HEK293 (cell line): ENCODE results near the gene BCORL1.

ENCODE experiments used
- CTCF ChIA-PET: fragments of 350-600 bp; formaldehyde crosslinking; extraction: SDS; loops from one replicate; lab custom pipeline; 2021; ENCODE audit warnings: antibody characterized with exemption; lab: Yijun Ruan, JAX
- POLR2A ChIA-PET: fragments of 300-600 bp; formaldehyde crosslinking; extraction: SDS; loops from one replicate; lab custom pipeline; 2020; ENCODE audit warnings: antibody characterized with exemption, inconsistent platforms; lab: Yijun Ruan, JAX
- H3K27ac ChIP-seq: fragments of 200-500 bp; sonication (Bioruptor generic); 2 replicates; pipeline ENCODE4 v1.5.1; 2014; ENCODE audit warnings: low read depth, low read length, control low read depth, inconsistent platforms; ENCODE audit errors: extremely low read depth
- H3K36me3 ChIP-seq, 2 experiments: fragments of 200-500 bp in 1 of 2; sonication (Bioruptor generic) in 1 of 2; 1 replicate in 1 of 2; 2 replicates in 1 of 2; pipeline ENCODE4 v1.5.1; 2014 to 2017; ENCODE audit warnings: inconsistent platforms in 2 of 2, low read length in 2 of 2; ENCODE audit not compliant: control insufficient read depth in 2 of 2, insufficient read depth in 1 of 2
- H3K4me1 ChIP-seq: fragments of 200-500 bp; sonication (Bioruptor generic); 2 replicates; pipeline ENCODE4 v1.5.1; 2014; ENCODE audit warnings: mild to moderate bottlenecking, low read length, inconsistent platforms; ENCODE audit not compliant: control insufficient read depth, insufficient read depth
- H3K4me3 ChIP-seq: 2 replicates; pipeline ENCODE4 v1.5.1; 2011; ENCODE audit warnings: low read depth, mild to moderate bottlenecking, control low read depth, low read length, moderate library complexity
- H3K9me3 ChIP-seq: fragments of 200-500 bp; sonication (Bioruptor generic); 2 replicates; pipeline ENCODE4 v1.5.1; 2014; ENCODE audit warnings: low read depth, low read length, inconsistent platforms; ENCODE audit not compliant: control insufficient read depth, insufficient read depth
- OSR2 ChIP-seq: fragments of 450-650 bp; formaldehyde crosslinking; IDR thresholded peaks from 2 replicates; pipeline ENCODE4 v1.5.1; 2016; ENCODE audit warnings: missing biosample characterization, missing genetic modification characterization
- TCF7L2 ChIP-seq: IDR thresholded peaks from 2 replicates; pipeline ENCODE4 v1.6.1; 2011; ENCODE audit warnings: low read depth, mild to moderate bottlenecking, inconsistent platforms, low read length, moderate library complexity, borderline replicate concordance
- YY2 ChIP-seq: fragments of 450-650 bp; formaldehyde crosslinking; IDR thresholded peaks from 2 replicates; pipeline ENCODE4 v1.5.1; 2016; ENCODE audit warnings: missing biosample characterization, missing genetic modification characterization
- ZNF292 ChIP-seq: fragments of 450-650 bp; formaldehyde crosslinking; IDR thresholded peaks from 2 replicates; pipeline ENCODE4 v1.5.1; 2016; ENCODE audit warnings: low read depth, missing biosample characterization, missing genetic modification characterization, borderline replicate concordance
- ZNF521 ChIP-seq: fragments of 450-650 bp; formaldehyde crosslinking; IDR thresholded peaks from 2 replicates; pipeline ENCODE4 v1.5.1; 2017; ENCODE audit warnings: missing biosample characterization, mild to moderate bottlenecking, missing genetic modification characterization
- ZNF660 ChIP-seq: fragments of 450-650 bp; IDR thresholded peaks from 2 replicates; pipeline ENCODE4 v1.5.1; 2018; ENCODE audit warnings: missing biosample characterization, mild to moderate bottlenecking, missing genetic modification characterization
- TF ChIP-seq, protein P1 (sequence below): fragments of 450-650 bp; formaldehyde crosslinking; IDR thresholded peaks from 2 replicates; pipeline ENCODE4 v1.5.1; 2016; ENCODE audit warnings: missing biosample characterization, missing genetic modification characterization
- TF ChIP-seq, protein P2 (sequence below): fragments of 450-650 bp; formaldehyde crosslinking; IDR thresholded peaks from 2 replicates; pipeline ENCODE4 v1.5.1; 2016; ENCODE audit warnings: missing biosample characterization, missing genetic modification characterization
- TF ChIP-seq, protein P3 (sequence below): fragments of 450-650 bp; formaldehyde crosslinking; IDR thresholded peaks from 2 replicates; pipeline ENCODE4 v1.5.1; 2017; ENCODE audit warnings: missing biosample characterization, missing genetic modification characterization
- TF ChIP-seq, protein P4 (sequence below): fragments of 450-650 bp; formaldehyde crosslinking; IDR thresholded peaks from 2 replicates; pipeline ENCODE4 v1.5.1; 2016; ENCODE audit warnings: missing biosample characterization, missing genetic modification characterization

Gene BCORL1

DNA sequence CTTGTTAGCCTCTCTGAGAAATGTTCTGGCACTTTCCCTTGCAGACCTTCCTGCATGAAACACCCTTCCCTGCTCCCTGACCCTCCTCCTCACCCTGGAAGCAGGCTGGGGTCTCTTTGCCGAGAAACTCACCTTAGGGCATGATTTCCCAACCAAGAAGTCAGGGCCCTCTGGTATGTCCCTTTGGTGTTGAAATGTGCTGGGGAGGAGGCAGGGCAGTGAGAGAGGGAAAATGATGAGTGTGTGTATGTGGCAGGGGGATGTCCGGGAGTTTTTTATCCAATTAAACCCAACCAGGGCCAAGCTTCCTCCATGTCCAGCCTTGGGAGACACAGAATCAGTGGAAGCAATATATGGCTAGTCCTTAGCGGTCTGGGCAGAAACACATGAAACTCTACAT is 122.8 kb downstream of the BCORL1 start (continued):
- TF ChIP-seq, protein P1, sequence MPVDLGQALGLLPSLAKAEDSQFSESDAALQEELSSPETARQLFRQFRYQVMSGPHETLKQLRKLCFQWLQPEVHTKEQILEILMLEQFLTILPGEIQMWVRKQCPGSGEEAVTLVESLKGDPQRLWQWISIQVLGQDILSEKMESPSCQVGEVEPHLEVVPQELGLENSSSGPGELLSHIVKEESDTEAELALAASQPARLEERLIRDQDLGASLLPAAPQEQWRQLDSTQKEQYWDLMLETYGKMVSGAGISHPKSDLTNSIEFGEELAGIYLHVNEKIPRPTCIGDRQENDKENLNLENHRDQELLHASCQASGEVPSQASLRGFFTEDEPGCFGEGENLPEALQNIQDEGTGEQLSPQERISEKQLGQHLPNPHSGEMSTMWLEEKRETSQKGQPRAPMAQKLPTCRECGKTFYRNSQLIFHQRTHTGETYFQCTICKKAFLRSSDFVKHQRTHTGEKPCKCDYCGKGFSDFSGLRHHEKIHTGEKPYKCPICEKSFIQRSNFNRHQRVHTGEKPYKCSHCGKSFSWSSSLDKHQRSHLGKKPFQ (tag by site-specific recombination) = no peak
- TF ChIP-seq, protein P2, sequence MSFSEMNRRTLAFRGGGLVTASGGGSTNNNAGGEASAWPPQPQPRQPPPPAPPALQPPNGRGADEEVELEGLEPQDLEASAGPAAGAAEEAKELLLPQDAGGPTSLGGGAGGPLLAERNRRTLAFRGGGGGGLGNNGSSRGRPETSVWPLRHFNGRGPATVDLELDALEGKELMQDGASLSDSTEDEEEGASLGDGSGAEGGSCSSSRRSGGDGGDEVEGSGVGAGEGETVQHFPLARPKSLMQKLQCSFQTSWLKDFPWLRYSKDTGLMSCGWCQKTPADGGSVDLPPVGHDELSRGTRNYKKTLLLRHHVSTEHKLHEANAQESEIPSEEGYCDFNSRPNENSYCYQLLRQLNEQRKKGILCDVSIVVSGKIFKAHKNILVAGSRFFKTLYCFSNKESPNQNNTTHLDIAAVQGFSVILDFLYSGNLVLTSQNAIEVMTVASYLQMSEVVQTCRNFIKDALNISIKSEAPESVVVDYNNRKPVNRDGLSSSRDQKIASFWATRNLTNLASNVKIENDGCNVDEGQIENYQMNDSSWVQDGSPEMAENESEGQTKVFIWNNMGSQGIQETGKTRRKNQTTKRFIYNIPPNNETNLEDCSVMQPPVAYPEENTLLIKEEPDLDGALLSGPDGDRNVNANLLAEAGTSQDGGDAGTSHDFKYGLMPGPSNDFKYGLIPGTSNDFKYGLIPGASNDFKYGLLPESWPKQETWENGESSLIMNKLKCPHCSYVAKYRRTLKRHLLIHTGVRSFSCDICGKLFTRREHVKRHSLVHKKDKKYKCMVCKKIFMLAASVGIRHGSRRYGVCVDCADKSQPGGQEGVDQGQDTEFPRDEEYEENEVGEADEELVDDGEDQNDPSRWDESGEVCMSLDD (tag by site-specific recombination) = no peak
- TF ChIP-seq ZNF660 (tag by site-specific recombination) (no peak), OSR2 (tag by site-specific recombination) (no peak), TCF7L2 (no peak), ZNF521 (tag by site-specific recombination) (no peak), YY2 (tag by site-specific recombination) (no peak), ZNF292 (tag by site-specific recombination) (no peak)
- TF ChIP-seq, protein P3, sequence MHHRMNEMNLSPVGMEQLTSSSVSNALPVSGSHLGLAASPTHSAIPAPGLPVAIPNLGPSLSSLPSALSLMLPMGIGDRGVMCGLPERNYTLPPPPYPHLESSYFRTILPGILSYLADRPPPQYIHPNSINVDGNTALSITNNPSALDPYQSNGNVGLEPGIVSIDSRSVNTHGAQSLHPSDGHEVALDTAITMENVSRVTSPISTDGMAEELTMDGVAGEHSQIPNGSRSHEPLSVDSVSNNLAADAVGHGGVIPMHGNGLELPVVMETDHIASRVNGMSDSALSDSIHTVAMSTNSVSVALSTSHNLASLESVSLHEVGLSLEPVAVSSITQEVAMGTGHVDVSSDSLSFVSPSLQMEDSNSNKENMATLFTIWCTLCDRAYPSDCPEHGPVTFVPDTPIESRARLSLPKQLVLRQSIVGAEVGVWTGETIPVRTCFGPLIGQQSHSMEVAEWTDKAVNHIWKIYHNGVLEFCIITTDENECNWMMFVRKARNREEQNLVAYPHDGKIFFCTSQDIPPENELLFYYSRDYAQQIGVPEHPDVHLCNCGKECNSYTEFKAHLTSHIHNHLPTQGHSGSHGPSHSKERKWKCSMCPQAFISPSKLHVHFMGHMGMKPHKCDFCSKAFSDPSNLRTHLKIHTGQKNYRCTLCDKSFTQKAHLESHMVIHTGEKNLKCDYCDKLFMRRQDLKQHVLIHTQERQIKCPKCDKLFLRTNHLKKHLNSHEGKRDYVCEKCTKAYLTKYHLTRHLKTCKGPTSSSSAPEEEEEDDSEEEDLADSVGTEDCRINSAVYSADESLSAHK (tag by site-specific recombination) = no peak

- POLR2A ChIA-PET = no interaction called here
- Histone ChIP-seq H3K4me1 (peaks cover 3% of the 10 kb centered on the region; the same call in 1 of the 2 replicates), H3K9me3 (no peaks in the 10 kb centered on the region), H3K4me3 (no peak overlapping the region), H3K27ac (no peak overlapping the region), H3K36me3 (no peaks in the 10 kb centered on the region)
- TF ChIP-seq, protein P4, sequence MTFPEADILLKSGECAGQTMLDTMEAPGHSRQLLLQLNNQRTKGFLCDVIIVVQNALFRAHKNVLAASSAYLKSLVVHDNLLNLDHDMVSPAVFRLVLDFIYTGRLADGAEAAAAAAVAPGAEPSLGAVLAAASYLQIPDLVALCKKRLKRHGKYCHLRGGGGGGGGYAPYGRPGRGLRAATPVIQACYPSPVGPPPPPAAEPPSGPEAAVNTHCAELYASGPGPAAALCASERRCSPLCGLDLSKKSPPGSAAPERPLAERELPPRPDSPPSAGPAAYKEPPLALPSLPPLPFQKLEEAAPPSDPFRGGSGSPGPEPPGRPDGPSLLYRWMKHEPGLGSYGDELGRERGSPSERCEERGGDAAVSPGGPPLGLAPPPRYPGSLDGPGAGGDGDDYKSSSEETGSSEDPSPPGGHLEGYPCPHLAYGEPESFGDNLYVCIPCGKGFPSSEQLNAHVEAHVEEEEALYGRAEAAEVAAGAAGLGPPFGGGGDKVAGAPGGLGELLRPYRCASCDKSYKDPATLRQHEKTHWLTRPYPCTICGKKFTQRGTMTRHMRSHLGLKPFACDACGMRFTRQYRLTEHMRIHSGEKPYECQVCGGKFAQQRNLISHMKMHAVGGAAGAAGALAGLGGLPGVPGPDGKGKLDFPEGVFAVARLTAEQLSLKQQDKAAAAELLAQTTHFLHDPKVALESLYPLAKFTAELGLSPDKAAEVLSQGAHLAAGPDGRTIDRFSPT (tag by site-specific recombination) = no peak
- CTCF ChIA-PET = interaction anchor here (0.6 to 1.3 kb wide), 2 partner anchors 40 to 41 kb away, joined by 3 to 4 read pairs; no protein-coding TSS in a partner anchor
Observed at GRCh38 chrX:130106071-130106470, 123.6 kb downstream of the BCORL1 start.
